Kidney epithelial cell (primary cell): Measurements from ENCODE around the gene DIP2C. TPM values are rescaled to one million over a fixed set of nuclear protein-coding genes. Genes with fewer than 3 reads are reported as not detected.

Experiments used
- DNase-seq: peaks from one replicate; pipeline ENCODE4 v3.0.0-alpha.2; 2010; ENCODE audit warnings: low read depth
- H3K27me3 ChIP-seq: 2 replicates; pipeline ENCODE4 v1.6.0; 2011; ENCODE audit warnings: low read length; ENCODE audit not compliant: control insufficient read depth, insufficient read depth
- H3K36me3 ChIP-seq: 2 replicates; pipeline ENCODE4 v1.5.1; 2011; ENCODE audit warnings: low read length; ENCODE audit not compliant: control insufficient read depth, insufficient read depth
- H3K4me3 ChIP-seq: 2 replicates; pipeline ENCODE4 v1.5.1; 2011; ENCODE audit warnings: low read depth, mild to moderate bottlenecking, control low read depth, low read length
- CTCF ChIP-seq: IDR thresholded peaks from 2 replicates; pipeline ENCODE4 v1.5.1; 2011; ENCODE audit warnings: mild to moderate bottlenecking, moderate library complexity, low read length, control low read depth, inconsistent platforms; ENCODE audit not compliant: insufficient read depth, poor library complexity, severe bottlenecking
- total RNA-seq: library from RNA; depleted of rRNA; stranded (reverse); fragments of >200 nt; gene quantifications from 2 replicates; pipeline ENCODE4 v1.2.3, GENCODE V29; 2015

The DIP2C gene
- total RNA-seq, 1 donor from 2014 or later: 19.2 TPM

- TF ChIP-seq CTCF: no peak
- DNase-seq: no peak
- no peaks in the 10 kb centered on the region for H3K36me3 ChIP-seq
- no peaks in the 10 kb centered on the region for H3K27me3 ChIP-seq
- H3K4me3 ChIP-seq: no peak overlapping the region
Observed at GRCh38 chr10:519716-520401, 169.6 kb downstream of the DIP2C start.

- no peak for DNase-seq
- Histone ChIP-seq H3K36me3 (no peaks in the 10 kb centered on the region), H3K4me3 (no peak overlapping the region), H3K27me3 (no peaks in the 10 kb centered on the region)
- TF ChIP-seq CTCF: no peak
Observed at GRCh38 chr10:519055-519715, 170.3 kb downstream of the DIP2C start.

GRCh38 chr10:517872-518475 lies 171.5 kb downstream of the DIP2C start:
- no peak overlapping the region for H3K4me3 ChIP-seq
- DNase-seq: no peak
- TF ChIP-seq CTCF: no peak
- H3K27me3 ChIP-seq: no peaks in the 10 kb centered on the region
- H3K36me3 ChIP-seq: no peaks in the 10 kb centered on the region

- no peak overlapping the region for H3K4me3 ChIP-seq
- no peaks in the 10 kb centered on the region for H3K36me3 ChIP-seq
- H3K27me3 ChIP-seq: no peaks in the 10 kb centered on the region
- DNase-seq: no peak
- TF ChIP-seq CTCF: no peak
Observed at GRCh38 chr10:517241-517830, 172.1 kb downstream of the DIP2C start.

- no peak for DNase-seq
- TF ChIP-seq CTCF: no peak
- H3K4me3 ChIP-seq: no peak overlapping the region
- no peaks in the 10 kb centered on the region for H3K27me3 ChIP-seq
- H3K36me3 ChIP-seq: no peaks in the 10 kb centered on the region
Observed at GRCh38 chr10:516764-517163, 172.7 kb downstream of the DIP2C start.
